ENCODE data around the gene THTPA.

- TF ChIP-seq POLR2A (IDR thresholded peaks at IDR 0.05; ENCODE audit: low read depth, low read length) (no peak), POLR2AphosphoS5 (IDR thresholded peaks at IDR 0.05; ENCODE audit: low read depth, low read length) (no peak)
Measured at GRCh38 chr14:23540141-23540469, 16.0 kb upstream of the THTPA start.
